ENCODE data around the gene GRPEL2.

DNA sequence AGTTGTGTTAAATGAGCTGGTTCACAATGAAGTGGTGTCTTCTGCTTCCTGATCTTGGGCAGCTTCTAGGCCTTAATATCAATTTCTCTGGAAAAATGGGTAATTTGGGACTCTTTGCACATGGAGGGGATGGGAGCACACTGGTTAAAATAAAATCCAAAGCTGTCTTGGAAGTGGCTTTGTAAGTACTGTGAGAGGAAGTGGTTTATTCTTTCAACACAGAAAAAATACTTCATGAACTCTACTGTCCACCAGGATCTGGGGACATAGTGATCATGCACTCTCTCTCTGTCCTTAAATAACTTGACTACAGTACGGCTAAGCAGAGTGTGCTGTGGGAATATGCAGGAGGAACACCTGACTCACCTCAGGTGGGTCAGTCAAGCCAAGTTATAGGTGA, 15.0 kb downstream of the GRPEL2 start:
- TF ChIP-seq, protein P1, sequence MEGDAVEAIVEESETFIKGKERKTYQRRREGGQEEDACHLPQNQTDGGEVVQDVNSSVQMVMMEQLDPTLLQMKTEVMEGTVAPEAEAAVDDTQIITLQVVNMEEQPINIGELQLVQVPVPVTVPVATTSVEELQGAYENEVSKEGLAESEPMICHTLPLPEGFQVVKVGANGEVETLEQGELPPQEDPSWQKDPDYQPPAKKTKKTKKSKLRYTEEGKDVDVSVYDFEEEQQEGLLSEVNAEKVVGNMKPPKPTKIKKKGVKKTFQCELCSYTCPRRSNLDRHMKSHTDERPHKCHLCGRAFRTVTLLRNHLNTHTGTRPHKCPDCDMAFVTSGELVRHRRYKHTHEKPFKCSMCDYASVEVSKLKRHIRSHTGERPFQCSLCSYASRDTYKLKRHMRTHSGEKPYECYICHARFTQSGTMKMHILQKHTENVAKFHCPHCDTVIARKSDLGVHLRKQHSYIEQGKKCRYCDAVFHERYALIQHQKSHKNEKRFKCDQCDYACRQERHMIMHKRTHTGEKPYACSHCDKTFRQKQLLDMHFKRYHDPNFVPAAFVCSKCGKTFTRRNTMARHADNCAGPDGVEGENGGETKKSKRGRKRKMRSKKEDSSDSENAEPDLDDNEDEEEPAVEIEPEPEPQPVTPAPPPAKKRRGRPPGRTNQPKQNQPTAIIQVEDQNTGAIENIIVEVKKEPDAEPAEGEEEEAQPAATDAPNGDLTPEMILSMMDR (IDR thresholded peaks at IDR 0.05) = no peak
- no peak for TF ChIP-seq POLR2A (IDR thresholded peaks at IDR 0.05)
